ENCODE data around the gene CAT. TPM values are rescaled to one million over a fixed set of nuclear protein-coding genes. Genes with fewer than 3 reads are reported as not detected.

Gene CAT
- total and polyA plus RNA-seq, 5 donors from 2014 or later = 26.8 to 119 (median 90.6) TPM

GRCh38 chr11:34425867-34426266 is 12.9 kb upstream of the CAT start:
- H3K4me3 Mint-ChIP-seq = no peak overlapping the region
- H3K36me3 ChIP-seq (ENCODE audit: control insufficient read depth, insufficient read depth, low read length) = no peaks in the 10 kb centered on the region
- ATAC-seq (ENCODE audit: low read depth in 2 of 2) (no peak), DNase-seq (no peak)
- H3K4me1 ChIP-seq (ENCODE audit: control insufficient read depth, insufficient read depth, low read length, poor library complexity, severe bottlenecking) = no peaks in the 10 kb centered on the region
- H3K4me1 Mint-ChIP-seq = peaks cover 0 to 3% (median 0%) of the 10 kb centered on the region in 4 donors
- no peaks in the 10 kb centered on the region for H3K9me3 Mint-ChIP-seq
- H3K9me3 ChIP-seq (ENCODE audit: control insufficient read depth in 2 of 2, low read length in 2 of 2) = no peaks in the 10 kb centered on the region
- H3K27me3 Mint-ChIP-seq = peaks cover 35% of the 10 kb centered on the region
- no peak overlapping the region for H3K27ac Mint-ChIP-seq
- H3K36me3 Mint-ChIP-seq = no peaks in the 10 kb centered on the region
- H3K4me3 ChIP-seq (ENCODE audit: low read depth, low read length) = no peak overlapping the region
- no peak overlapping the region for H3K27ac ChIP-seq (ENCODE audit: insufficient read depth, low read length, poor library complexity, severe bottlenecking)
- H3K27me3 ChIP-seq (ENCODE audit: control insufficient read depth, insufficient read depth, low read length) = peaks cover 15% of the 10 kb centered on the region

DNA sequence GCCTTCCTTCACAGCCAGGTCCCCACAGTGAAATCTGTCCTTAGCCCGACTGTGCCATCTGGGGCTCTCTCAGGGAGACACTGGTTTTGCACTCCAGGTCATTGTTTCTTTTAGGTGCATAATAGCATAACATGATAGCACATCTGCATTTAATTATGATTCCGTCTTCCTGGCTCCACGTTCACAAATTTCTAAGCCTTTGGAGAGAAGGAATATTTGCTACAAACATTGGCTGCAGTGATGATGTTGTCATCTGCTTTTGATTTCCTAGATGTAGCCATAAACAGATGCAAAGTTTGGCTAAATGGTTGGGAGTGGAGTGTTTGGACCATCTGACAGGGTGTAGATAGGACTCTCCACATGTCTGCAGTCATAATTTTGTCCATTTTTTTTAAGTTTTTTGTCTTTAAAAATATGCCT is 12.0 kb upstream of the CAT start:
- H3K4me1 ChIP-seq (ENCODE audit: control insufficient read depth, insufficient read depth, low read length, poor library complexity, severe bottlenecking) = no peaks in the 10 kb centered on the region
- Mint-ChIP-seq H3K4me3 (no peak overlapping the region), H3K4me1 (peaks cover 0 to 5% (median 1%) of the 10 kb centered on the region in 4 donors), H3K27me3 (peaks cover 37% of the 10 kb centered on the region), H3K27ac (no peak overlapping the region), H3K9me3 (no peaks in the 10 kb centered on the region), H3K36me3 (no peaks in the 10 kb centered on the region)
- H3K4me3 ChIP-seq (ENCODE audit: low read depth, low read length) = no peak overlapping the region
- DNase-seq (no peak), ATAC-seq (ENCODE audit: low read depth in 2 of 2) (no peak)
- H3K27ac ChIP-seq (ENCODE audit: insufficient read depth, low read length, poor library complexity, severe bottlenecking) = no peak overlapping the region
- H3K27me3 ChIP-seq (ENCODE audit: control insufficient read depth, insufficient read depth, low read length) = peaks cover 17% of the 10 kb centered on the region
- H3K36me3 ChIP-seq (ENCODE audit: control insufficient read depth, insufficient read depth, low read length) = no peaks in the 10 kb centered on the region
- no peaks in the 10 kb centered on the region for H3K9me3 ChIP-seq (ENCODE audit: control insufficient read depth in 2 of 2, low read length in 2 of 2)

- Histone ChIP-seq H3K27ac (ENCODE audit: insufficient read depth, low read length, poor library complexity, severe bottlenecking) (no peak overlapping the region), H3K4me3 (ENCODE audit: low read depth, low read length) (no peak overlapping the region), H3K9me3 (ENCODE audit: control insufficient read depth in 2 of 2, low read length in 2 of 2) (no peaks in the 10 kb centered on the region), H3K27me3 (ENCODE audit: control insufficient read depth, insufficient read depth, low read length) (peaks cover 16% of the 10 kb centered on the region), H3K36me3 (ENCODE audit: control insufficient read depth, insufficient read depth, low read length) (no peaks in the 10 kb centered on the region), H3K4me1 (ENCODE audit: control insufficient read depth, insufficient read depth, low read length, poor library complexity, severe bottlenecking) (no peaks in the 10 kb centered on the region)
- H3K36me3 Mint-ChIP-seq = no peaks in the 10 kb centered on the region
- no peaks in the 10 kb centered on the region for H3K9me3 Mint-ChIP-seq
- H3K27me3 Mint-ChIP-seq = peaks cover 40% of the 10 kb centered on the region
- H3K4me1 Mint-ChIP-seq = peaks cover 0 to 5% (median 1%) of the 10 kb centered on the region in 4 donors
- no peak for ATAC-seq (ENCODE audit: low read depth in 2 of 2)
- no peak for DNase-seq
- H3K27ac Mint-ChIP-seq = no peak overlapping the region
- H3K4me3 Mint-ChIP-seq = no peak overlapping the region
These were observed 11.4 kb upstream of the CAT start for GRCh38 chr11:34427186-34427805.

DNA sequence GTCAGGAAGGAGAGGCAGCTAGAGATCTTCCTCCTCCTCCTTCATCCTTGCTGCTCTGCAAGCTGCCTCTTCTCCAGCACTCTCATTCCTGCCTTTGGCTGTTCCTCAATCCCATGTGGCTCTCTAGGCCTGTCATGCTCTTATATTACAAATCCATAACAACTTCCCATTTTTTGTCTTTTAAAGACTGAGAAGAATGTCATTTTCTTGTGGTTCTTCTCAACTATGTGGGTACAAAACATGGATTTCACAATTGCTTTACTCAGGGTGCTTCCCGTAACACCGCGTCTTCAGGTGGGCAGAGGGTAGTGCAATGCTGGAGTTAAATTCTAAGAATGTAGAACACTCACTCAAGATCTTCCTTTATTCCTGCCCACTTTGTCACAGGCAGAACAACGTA is 6.8 kb upstream of the CAT start:
- no peak overlapping the region for H3K4me3 Mint-ChIP-seq
- DNase-seq = no peak
- ATAC-seq (ENCODE audit: low read depth in 2 of 2) = no peak
- peaks cover 0 to 5% (median 1%) of the 10 kb centered on the region in 4 donors for H3K4me1 Mint-ChIP-seq
- H3K36me3 ChIP-seq (ENCODE audit: control insufficient read depth, insufficient read depth, low read length) = no peaks in the 10 kb centered on the region
- H3K9me3 Mint-ChIP-seq = no peaks in the 10 kb centered on the region
- peaks cover 38% of the 10 kb centered on the region for H3K27me3 Mint-ChIP-seq
- H3K9me3 ChIP-seq (ENCODE audit: control insufficient read depth in 2 of 2, low read length in 2 of 2) = no peaks in the 10 kb centered on the region
- H3K27me3 ChIP-seq (ENCODE audit: control insufficient read depth, insufficient read depth, low read length) = peaks cover 8% of the 10 kb centered on the region
- no peak overlapping the region for H3K27ac ChIP-seq (ENCODE audit: insufficient read depth, low read length, poor library complexity, severe bottlenecking)
- H3K4me1 ChIP-seq (ENCODE audit: control insufficient read depth, insufficient read depth, low read length, poor library complexity, severe bottlenecking) = no peaks in the 10 kb centered on the region
- H3K36me3 Mint-ChIP-seq = no peaks in the 10 kb centered on the region
- H3K4me3 ChIP-seq (ENCODE audit: low read depth, low read length) = no peak overlapping the region
- H3K27ac Mint-ChIP-seq = no peak overlapping the region

DNA sequence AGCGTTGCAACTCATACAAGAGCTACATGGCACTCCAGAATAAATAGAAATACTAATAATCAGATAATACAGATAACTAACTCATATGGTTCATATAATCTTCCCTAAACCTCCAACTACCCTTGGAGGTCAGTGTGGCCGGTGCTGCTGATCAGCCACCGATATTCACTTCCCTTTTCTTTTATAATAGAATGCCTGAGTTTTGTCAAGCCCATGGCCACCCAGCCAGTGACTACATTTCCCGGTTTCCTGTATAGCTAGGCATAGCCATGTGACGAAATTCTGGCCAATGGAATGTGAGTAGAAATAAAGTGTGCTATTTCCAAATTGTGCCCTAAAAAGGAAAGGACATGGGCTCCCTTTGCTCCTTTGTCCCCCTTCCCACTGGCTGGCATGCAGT is 5.9 kb upstream of the CAT start:
- Histone ChIP-seq H3K27ac (ENCODE audit: insufficient read depth, low read length, poor library complexity, severe bottlenecking) (no peak overlapping the region), H3K36me3 (ENCODE audit: control insufficient read depth, insufficient read depth, low read length) (no peaks in the 10 kb centered on the region), H3K9me3 (ENCODE audit: control insufficient read depth in 2 of 2, low read length in 2 of 2) (no peaks in the 10 kb centered on the region), H3K4me1 (ENCODE audit: control insufficient read depth, insufficient read depth, low read length, poor library complexity, severe bottlenecking) (peaks cover under 1% of the 10 kb centered on the region), H3K27me3 (ENCODE audit: control insufficient read depth, insufficient read depth, low read length) (peaks cover 8% of the 10 kb centered on the region), H3K4me3 (ENCODE audit: low read depth, low read length) (no peak overlapping the region)
- ATAC-seq (ENCODE audit: low read depth in 2 of 2) (no peak), DNase-seq (no peak)
- no peaks in the 10 kb centered on the region for H3K36me3 Mint-ChIP-seq
- H3K27me3 Mint-ChIP-seq = peaks cover 30% of the 10 kb centered on the region
- H3K9me3 Mint-ChIP-seq = no peaks in the 10 kb centered on the region
- no peak overlapping the region for H3K27ac Mint-ChIP-seq
- H3K4me3 Mint-ChIP-seq = no peak overlapping the region
- peaks cover 0 to 5% (median 1%) of the 10 kb centered on the region in 4 donors for H3K4me1 Mint-ChIP-seq

GRCh38 chr11:34433899-34434298 is 4.8 kb upstream of the CAT start:
- Mint-ChIP-seq H3K9me3 (peaks cover 0 to 2% (median 0%) of the 10 kb centered on the region in 7 donors), H3K4me3 (peak overlapping the region in 1 of 4 donors; percentile 40), H3K36me3 (no peaks in the 10 kb centered on the region), H3K4me1 (peaks cover 3 to 15% (median 6%) of the 10 kb centered on the region in 4 donors), H3K27me3 (peaks cover 25% of the 10 kb centered on the region), H3K27ac (no peak overlapping the region)
- Histone ChIP-seq H3K27ac (ENCODE audit: insufficient read depth, low read length, poor library complexity, severe bottlenecking) (no peak overlapping the region), H3K4me1 (ENCODE audit: control insufficient read depth, insufficient read depth, low read length, poor library complexity, severe bottlenecking) (peaks cover 7% of the 10 kb centered on the region), H3K9me3 (ENCODE audit: control insufficient read depth in 2 of 2, low read length in 2 of 2) (no peaks in the 10 kb centered on the region), H3K36me3 (ENCODE audit: control insufficient read depth, insufficient read depth, low read length) (no peaks in the 10 kb centered on the region), H3K4me3 (ENCODE audit: low read depth, low read length) (no peak overlapping the region), H3K27me3 (ENCODE audit: control insufficient read depth, insufficient read depth, low read length) (peaks cover 8% of the 10 kb centered on the region)
- DNase-seq (no peak), ATAC-seq (ENCODE audit: low read depth in 2 of 2) (no peak)

DNA sequence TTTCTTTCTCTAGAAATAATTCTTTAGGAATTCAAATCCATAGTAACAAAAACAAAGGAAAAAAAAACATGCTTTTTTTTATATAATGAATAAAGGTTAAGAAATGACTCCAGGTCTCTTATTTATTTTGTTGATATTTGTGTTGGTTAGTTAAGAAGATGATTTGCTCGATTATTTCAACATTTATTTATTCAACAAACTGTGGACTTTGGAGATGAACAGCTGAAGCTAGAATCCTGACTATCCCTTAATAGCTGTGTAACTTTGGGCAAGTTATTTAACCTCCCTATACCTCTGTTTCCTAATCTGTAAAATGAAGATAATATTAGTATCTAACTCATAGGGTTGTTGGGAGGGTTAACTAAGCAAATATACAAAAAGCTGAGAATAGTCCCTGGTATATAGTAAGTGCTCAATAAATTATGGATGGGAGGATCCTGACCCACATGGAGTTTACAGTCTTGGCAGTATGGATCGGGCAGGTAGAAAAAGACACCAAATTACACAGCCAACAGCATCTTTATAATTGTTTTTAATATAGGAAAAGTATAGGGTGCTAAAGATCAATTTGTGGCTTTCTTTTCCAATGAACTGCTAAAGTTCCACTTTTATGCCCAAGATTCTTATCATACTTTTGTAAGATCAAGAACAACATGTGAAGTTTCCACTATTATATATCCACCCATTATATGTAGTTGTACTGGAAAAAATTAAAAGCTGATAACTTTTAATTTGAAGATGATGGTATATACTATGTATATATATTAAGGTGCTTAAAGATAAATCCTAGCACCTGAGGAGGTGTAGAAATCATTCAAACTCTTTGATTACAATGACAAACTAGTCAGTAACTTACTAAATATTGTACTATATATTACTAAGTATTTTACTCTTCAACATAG is 1.3 kb upstream of the CAT start:
- no peak overlapping the region for H3K27ac Mint-ChIP-seq
- Histone ChIP-seq H3K27ac (ENCODE audit: insufficient read depth, low read length, poor library complexity, severe bottlenecking) (peak overlapping the region; percentile 83), H3K27me3 (ENCODE audit: control insufficient read depth, insufficient read depth, low read length) (no peaks in the 10 kb centered on the region), H3K4me3 (ENCODE audit: low read depth, low read length) (peak overlapping the region; percentile 79), H3K36me3 (ENCODE audit: control insufficient read depth, insufficient read depth, low read length) (no peaks in the 10 kb centered on the region), H3K9me3 (ENCODE audit: control insufficient read depth in 2 of 2, low read length in 2 of 2) (no peaks in the 10 kb centered on the region), H3K4me1 (ENCODE audit: control insufficient read depth, insufficient read depth, low read length, poor library complexity, severe bottlenecking) (peaks cover 18% of the 10 kb centered on the region)
- peaks cover 2% of the 10 kb centered on the region for H3K27me3 Mint-ChIP-seq
- H3K4me3 Mint-ChIP-seq = peak overlapping the region; percentile 93 to 99 (median 97)
- H3K4me1 Mint-ChIP-seq = peaks cover 16 to 33% (median 27%) of the 10 kb centered on the region in 4 donors
- DNase-seq (no peak), ATAC-seq (ENCODE audit: low read depth in 2 of 2) (no peak)
- H3K9me3 Mint-ChIP-seq = peaks cover 0 to 2% (median 0%) of the 10 kb centered on the region in 7 donors
- H3K36me3 Mint-ChIP-seq = no peaks in the 10 kb centered on the region
